ENCODE data around the gene TSPAN2. TPM values are rescaled to one million over a fixed set of nuclear protein-coding genes. Genes with fewer than 3 reads are reported as not detected.

The TSPAN2 gene
- total and polyA plus RNA-seq, 2 of the 4 experiments (the other 2 are of a cell fraction), result 0.18 to 0.60 TPM

DNA sequence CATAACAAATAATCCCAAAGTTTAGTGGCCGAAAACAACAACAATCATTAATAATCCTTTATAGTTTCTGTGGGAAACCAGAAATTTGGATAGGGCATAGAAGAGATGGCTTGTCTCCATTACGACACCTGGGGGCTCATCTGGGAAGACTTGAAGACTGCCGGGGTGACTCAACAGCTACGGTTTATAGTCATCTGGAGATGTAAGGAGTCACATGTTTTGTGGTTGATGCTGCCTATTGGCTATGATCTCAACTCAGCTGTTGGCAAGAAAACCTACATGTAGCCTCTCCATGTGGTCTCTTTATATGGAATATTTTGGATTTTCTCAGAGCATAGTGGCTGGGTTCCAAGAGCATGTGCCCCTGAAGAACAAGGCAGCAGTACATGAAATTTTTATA is 29.3 kb upstream of the TSPAN2 start:
- TF ChIP-seq POLR2A (IDR thresholded peaks at IDR 0.05; ENCODE audit: low read depth, low read length) (no peak), FOS (IDR thresholded peaks at IDR 0.05; ENCODE audit: low read depth, low read length) (no peak), RFX5 (IDR thresholded peaks at IDR 0.05; ENCODE audit: low read depth, low read length) (no peak), RCOR1 (IDR thresholded peaks at IDR 0.05; ENCODE audit: insufficient replicate concordance, low read length) (no peak), BHLHE40 (IDR thresholded peaks at IDR 0.05; ENCODE audit: low read depth, low read length) (no peak), MAZ (IDR thresholded peaks at IDR 0.05; ENCODE audit: borderline replicate concordance, low read depth, low read length) (no peak), RAD21 (IDR thresholded peaks at IDR 0.05; ENCODE audit: low read length) (no peak), SMC3 (IDR thresholded peaks at IDR 0.05; ENCODE audit: low read depth, low read length) (no peak), MAFK (IDR thresholded peaks at IDR 0.05; ENCODE audit: low read depth, low read length) (no peak), MXI1 (IDR thresholded peaks at IDR 0.05; ENCODE audit: borderline replicate concordance, low read depth, low read length) (no peak), NFE2L2 (IDR thresholded peaks at IDR 0.05; ENCODE audit: low read depth, low read length) (no peak), CEBPB (IDR thresholded peaks at IDR 0.05; ENCODE audit: low read depth, low read length) (no peak), CHD1 (IDR thresholded peaks at IDR 0.05; ENCODE audit: low read depth, low read length) (no peak)
- TF ChIP-seq, protein P1, sequence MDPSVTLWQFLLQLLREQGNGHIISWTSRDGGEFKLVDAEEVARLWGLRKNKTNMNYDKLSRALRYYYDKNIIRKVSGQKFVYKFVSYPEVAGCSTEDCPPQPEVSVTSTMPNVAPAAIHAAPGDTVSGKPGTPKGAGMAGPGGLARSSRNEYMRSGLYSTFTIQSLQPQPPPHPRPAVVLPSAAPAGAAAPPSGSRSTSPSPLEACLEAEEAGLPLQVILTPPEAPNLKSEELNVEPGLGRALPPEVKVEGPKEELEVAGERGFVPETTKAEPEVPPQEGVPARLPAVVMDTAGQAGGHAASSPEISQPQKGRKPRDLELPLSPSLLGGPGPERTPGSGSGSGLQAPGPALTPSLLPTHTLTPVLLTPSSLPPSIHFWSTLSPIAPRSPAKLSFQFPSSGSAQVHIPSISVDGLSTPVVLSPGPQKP (IDR thresholded peaks at IDR 0.05; ENCODE audit: borderline replicate concordance, low read depth, low read length), result no peak
- TF ChIP-seq, protein P2, sequence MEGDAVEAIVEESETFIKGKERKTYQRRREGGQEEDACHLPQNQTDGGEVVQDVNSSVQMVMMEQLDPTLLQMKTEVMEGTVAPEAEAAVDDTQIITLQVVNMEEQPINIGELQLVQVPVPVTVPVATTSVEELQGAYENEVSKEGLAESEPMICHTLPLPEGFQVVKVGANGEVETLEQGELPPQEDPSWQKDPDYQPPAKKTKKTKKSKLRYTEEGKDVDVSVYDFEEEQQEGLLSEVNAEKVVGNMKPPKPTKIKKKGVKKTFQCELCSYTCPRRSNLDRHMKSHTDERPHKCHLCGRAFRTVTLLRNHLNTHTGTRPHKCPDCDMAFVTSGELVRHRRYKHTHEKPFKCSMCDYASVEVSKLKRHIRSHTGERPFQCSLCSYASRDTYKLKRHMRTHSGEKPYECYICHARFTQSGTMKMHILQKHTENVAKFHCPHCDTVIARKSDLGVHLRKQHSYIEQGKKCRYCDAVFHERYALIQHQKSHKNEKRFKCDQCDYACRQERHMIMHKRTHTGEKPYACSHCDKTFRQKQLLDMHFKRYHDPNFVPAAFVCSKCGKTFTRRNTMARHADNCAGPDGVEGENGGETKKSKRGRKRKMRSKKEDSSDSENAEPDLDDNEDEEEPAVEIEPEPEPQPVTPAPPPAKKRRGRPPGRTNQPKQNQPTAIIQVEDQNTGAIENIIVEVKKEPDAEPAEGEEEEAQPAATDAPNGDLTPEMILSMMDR (conservative IDR thresholded peaks at IDR 0.05; ENCODE audit: low read depth, low read length), result no peak
- TF ChIP-seq, protein P3, sequence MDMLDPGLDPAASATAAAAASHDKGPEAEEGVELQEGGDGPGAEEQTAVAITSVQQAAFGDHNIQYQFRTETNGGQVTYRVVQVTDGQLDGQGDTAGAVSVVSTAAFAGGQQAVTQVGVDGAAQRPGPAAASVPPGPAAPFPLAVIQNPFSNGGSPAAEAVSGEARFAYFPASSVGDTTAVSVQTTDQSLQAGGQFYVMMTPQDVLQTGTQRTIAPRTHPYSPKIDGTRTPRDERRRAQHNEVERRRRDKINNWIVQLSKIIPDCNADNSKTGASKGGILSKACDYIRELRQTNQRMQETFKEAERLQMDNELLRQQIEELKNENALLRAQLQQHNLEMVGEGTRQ (IDR thresholded peaks at IDR 0.05; ENCODE audit: low read depth, low read length), result no peak
- Histone ChIP-seq H3K4me3 (ENCODE audit: insufficient read depth, low read depth, low read length) (no peak overlapping the region), H4K20me1 (ENCODE audit: insufficient read depth, low read length) (no peaks in the 10 kb centered on the region), H4K91ac (ENCODE audit: insufficient read depth, low read depth, low read length) (no peak overlapping the region), H2AFZ (replicated peaks; ENCODE audit: low read length, poor library complexity) (no peak overlapping the region), H2BK120ac (ENCODE audit: low read depth, low read length) (no peak overlapping the region), H2BK5ac (ENCODE audit: low read depth, low read length, poor library complexity, severe bottlenecking) (no peak overlapping the region), H3K79me1 (ENCODE audit: low read depth in 1 of 2, low read length in 2 of 2) (no peaks in the 10 kb centered on the region), H2AK9ac (replicated peaks; ENCODE audit: low read depth, low read length, poor library complexity) (no peak overlapping the region), H2AK5ac (ENCODE audit: low read depth, low read length) (no peak overlapping the region), H3K23ac (ENCODE audit: low read depth, low read length) (no peak overlapping the region), H2BK20ac (ENCODE audit: low read depth, low read length) (no peak overlapping the region), H3K18ac (ENCODE audit: low read depth, low read length) (no peak overlapping the region), H3K27me3 (ENCODE audit: control insufficient read depth, insufficient read depth, low read length) (no peaks in the 10 kb centered on the region), H3K27ac (ENCODE audit: insufficient read depth, low read length) (no peak overlapping the region), H3K4me2 (ENCODE audit: low read depth, low read length) (no peak overlapping the region), H4K8ac (ENCODE audit: low read depth in 2 of 2, low read length in 2 of 2) (no peak overlapping the region), H3K4me1 (ENCODE audit: control insufficient read depth, insufficient read depth, low read length) (peaks cover 8% of the 10 kb centered on the region), H2BK15ac (ENCODE audit: low read depth, low read length) (no peak overlapping the region), H3K36me3 (ENCODE audit: control insufficient read depth, insufficient read depth, low read length) (no peaks in the 10 kb centered on the region), H3K56ac (ENCODE audit: extremely low read depth, insufficient read depth, low read length) (no peak overlapping the region), H3K14ac (replicated peaks; ENCODE audit: low read depth, low read length) (no peak overlapping the region), H4K5ac (ENCODE audit: low read depth, low read length) (no peak overlapping the region), H3K9ac (ENCODE audit: low read depth, low read length) (no peak overlapping the region), H3K9me1 (ENCODE audit: insufficient read depth, low read length) (no peaks in the 10 kb centered on the region), H3K9me3 (ENCODE audit: control insufficient read depth, insufficient read depth, low read length) (no peaks in the 10 kb centered on the region; the same call in none of the 2 replicates), H3K4ac (ENCODE audit: low read depth, low read length) (no peak overlapping the region)
- intact Hi-C loops (cut with micrococcal nuclease) (no loop called here), dilution Hi-C loops (cut with HindIII; ENCODE audit: low sequenced_read_pairs, unreplicated experiment) (no loop called here), in situ Hi-C loops (cut with MboI; ENCODE audit: low sequenced_read_pairs) (no loop called here)
- BruUV-seq (replicated peaks), result no TSS peak
- POLR2A ChIA-PET (ENCODE audit: unreplicated experiment), result no interaction called here
- WGBS, 2 experiments (ENCODE audit: extremely low coverage in 2 of 2, insufficient read length in 1 of 2), result no CpG with 5 or more reads among the region's 4 CpGs
- ATAC-seq (ENCODE audit: low read depth), result no peak
- DNase-seq, result no peak
- CTCF ChIA-PET, result no interaction called here

All from IMR-90 (cell line).